T-helper 2 cell treated with Interferon-gamma antibody and Interleukin-4, amounts not matched to agents 100 ng/mL and 5 ng/mL, for 36 hours (primary cell): ENCODE measurements around the gene PRF1. TPM values are rescaled to one million over a fixed set of nuclear protein-coding genes. Genes with fewer than 3 reads are reported as not detected.

Experiments used
- intact Hi-C: fragments of 100-400 bp; cut with micrococcal nuclease; formaldehyde crosslinking; loops from one replicate; pipeline ENCODE4 v1.15.1; 2023
- total RNA-seq: library from RNA; stranded (reverse); gene quantifications from 2 replicates; pipeline ENCODE4 v1.2.3, GENCODE V29; 2022

The PRF1 gene
- total RNA-seq, 1 donor from 2014 or later: 78.3 TPM

DNA sequence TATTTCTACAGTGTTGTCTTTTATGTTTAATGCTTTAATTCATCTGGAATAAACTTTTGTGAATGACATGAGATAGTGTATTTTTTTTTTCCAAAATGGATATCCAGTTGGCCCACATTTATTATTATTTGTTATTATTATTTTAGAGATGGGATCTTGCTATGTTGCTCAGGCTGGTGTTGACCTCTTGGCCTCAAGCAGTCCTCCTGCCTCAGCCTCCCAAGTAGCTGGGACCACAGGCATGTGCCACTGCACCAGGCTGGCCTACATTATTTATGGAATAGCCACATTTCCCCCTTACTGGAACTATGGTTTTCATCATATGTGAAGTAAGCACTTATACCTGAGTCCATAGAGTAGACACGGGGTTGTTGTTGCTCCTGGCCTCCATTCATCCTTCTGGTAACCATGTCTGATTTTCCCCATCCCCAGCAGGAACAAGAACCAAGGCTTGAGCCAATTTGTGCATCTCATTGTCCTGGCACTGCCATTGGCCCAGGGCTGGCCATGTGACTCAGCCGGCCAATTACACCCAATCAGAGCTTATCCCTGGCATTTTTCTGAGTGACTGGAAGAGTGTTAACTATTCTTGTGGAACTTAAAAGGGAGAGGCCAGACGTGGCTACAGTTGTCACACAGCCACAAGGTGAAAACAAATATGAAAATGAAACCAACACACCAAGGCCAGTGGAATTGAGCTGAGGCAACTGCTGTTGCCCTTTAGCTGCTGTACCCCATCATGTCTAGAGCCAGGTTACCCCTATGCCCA, 23.1 kb downstream of the PRF1 start:
- intact Hi-C loops: loop anchor here (5.0 kb wide), 1 partner anchor 417 kb away; no protein-coding TSS in a partner anchor

DNA sequence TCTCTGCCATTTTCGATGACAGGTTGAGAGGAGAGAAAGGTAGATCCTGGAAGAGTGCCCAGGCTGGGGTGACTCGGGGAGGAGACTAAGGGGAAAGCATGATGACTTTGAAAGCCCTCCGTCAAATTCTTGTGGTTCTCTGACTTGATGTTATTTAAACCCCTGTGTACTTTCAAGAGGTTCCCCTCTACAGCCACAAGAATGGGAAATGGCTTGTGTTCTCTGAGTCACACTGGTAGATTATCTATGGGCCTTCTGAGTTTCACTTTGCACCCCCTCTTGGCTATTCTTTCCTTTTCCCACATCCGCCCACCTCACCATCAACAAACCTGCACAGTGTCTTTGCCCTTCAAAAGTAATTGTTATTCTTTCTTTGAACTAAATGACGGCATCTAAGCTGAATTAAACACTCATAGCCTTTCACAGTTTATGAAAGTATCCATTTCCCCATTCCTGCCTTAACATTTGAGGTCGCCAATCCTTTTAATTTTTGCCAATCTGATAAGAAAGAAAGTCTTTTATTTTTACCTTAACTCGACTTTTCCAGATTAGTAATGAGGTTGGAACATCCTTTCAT, 24.1 kb downstream of the PRF1 start:
- intact Hi-C loops: loop anchor here (1.0 to 5.0 kb wide), 2 partner anchors 24 to 416 kb away; partner anchors contain the start of gene PRF1

DNA sequence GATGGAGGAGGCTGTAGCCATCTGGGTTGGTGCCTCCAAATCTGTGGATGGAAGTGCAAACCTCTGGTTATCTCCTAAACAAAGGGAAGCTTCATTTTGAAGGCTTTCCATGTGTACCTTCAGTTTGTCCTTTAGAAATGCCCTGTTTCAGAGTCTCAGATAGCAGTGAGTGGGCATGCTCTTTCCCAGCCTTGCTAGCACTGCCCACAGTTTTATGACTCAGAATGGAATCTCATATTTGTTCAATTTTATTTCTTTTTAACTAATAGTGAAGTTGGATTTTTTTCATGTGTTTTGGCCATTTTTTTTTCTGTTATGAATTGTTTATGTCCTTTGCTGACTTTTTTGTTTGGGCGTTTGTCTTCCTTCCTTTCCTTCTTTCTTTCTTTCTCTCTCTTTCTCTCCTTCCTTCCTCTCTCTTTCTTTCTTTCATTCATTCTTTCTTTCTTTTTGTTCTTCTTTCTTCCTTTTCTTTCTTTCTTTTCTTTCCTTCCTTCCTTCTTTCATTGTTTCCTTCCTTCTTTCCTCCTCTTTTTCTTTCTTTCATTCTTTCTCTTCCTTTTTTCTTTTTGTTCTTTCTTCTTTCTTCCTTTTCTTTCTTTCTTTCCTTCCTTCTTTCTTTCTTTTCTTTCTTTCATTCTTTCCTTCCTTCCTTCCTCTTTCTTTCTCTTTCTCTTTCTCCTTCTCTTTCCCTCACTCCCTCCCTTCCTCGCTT, 25.6 kb downstream of the PRF1 start:
- intact Hi-C loops: loop anchor here (5.0 kb wide), 1 partner anchor 415 kb away; no protein-coding TSS in a partner anchor

DNA sequence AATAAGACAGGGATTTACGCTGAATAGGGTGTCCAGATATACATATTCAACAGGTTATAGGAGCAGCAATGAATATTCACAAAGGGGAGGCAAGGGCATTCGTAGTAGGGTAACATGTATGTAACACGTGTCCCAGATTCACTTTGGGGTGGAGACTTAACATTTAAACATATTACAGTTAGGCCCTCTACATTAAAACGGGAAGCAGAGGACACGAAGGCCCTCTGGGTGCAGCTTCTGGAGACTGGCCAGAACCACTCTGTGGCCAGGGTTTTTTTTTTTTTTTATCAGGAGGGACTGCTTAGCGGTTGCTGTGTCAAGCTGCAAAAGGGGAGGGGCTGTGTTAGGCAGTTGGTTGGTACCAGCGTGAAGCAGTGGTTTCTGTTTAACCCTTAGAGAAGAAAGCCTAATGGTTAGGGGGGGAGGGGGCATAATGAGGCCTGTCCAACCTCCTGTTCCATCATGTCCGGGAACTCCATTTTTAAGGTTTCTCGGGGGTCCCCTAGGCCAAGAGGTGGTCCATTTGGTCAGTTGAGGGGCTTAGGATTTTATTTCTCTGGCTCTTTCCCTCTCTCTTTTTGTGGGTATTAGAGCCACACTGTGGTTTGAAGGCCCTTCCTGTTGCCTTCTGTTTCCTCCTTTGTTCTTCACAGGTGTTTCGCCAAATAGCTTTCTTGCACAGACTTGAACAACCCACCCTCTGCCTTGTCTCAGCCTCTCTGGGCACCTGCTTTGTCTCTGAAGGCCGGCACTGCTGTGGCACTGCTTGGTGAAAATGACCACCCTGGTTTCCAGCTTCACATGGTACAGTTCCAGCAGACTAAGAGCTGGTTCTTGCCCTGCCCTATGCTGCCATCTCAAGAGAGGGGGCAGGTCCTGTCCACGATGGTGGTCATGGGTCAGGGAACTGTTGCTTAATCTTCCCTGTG, 26.4 kb downstream of the PRF1 start:
- intact Hi-C loops: loop anchor here (5.0 kb wide), 1 partner anchor 414 kb away; no protein-coding TSS in a partner anchor

DNA sequence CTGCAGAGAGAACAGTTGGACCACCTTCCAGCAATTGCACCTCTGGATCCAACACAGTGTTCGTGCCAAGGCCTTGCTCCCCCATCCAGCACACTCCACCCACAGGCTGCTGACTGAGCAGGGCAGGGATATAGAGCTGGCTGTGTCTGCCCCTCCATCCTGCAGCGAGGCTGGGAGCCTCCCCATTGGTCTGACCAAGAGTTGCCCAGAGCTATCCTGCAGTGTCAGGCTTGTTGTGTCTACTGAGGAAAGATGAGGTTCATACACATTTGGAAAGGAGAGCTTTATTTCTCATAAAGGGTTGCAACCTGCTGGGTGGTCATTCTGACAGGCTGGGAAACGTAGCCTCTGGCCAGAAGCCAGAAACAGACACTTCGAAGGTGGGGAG, 27.1 kb downstream of the PRF1 start:
- intact Hi-C loops: loop anchor here (5.0 kb wide), 1 partner anchor 413 kb away; no protein-coding TSS in a partner anchor

DNA sequence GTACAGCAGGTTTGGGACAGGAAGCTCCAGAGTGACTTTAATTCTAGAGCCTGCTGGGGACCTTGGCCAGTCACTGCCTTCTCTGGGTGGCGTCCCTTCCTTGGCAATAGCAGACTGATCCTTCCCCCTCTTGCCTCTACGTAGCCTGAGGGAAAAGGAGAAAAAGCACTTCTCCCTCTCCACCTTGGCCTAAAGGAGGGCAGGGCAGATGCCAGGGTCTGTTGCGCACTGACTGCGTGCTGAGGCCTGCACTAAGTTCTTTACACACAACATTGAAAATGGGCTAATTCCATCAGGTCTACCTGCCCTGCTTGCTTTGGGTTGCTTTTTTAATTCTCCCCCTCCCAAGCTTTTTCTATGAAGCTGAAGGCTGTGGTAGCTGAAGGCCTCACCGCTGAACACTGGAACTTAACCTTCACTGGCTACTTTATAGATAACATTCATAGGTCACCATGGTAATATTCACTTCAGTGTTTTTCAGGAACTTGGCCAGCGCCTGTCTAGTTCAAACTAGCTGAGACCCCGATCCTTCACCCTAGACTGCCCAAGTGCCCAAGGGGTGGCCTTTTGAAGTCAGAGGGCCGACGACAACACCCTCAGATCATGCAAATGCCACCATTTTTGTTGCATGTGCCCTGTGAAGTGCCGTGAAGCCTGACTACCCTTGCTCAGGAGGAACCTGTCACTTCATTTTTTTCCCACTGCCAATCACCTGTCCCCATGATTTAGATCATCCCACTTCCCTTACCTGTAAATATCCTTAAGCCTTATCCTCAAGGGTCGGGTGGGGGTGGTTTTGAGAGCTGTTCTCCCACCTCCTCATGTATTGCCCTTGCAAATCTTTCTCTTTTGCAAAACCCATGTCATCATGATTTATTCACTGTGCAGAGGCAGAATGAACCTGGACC, 28.7 kb downstream of the PRF1 start:
- intact Hi-C loops: no loop called here

DNA sequence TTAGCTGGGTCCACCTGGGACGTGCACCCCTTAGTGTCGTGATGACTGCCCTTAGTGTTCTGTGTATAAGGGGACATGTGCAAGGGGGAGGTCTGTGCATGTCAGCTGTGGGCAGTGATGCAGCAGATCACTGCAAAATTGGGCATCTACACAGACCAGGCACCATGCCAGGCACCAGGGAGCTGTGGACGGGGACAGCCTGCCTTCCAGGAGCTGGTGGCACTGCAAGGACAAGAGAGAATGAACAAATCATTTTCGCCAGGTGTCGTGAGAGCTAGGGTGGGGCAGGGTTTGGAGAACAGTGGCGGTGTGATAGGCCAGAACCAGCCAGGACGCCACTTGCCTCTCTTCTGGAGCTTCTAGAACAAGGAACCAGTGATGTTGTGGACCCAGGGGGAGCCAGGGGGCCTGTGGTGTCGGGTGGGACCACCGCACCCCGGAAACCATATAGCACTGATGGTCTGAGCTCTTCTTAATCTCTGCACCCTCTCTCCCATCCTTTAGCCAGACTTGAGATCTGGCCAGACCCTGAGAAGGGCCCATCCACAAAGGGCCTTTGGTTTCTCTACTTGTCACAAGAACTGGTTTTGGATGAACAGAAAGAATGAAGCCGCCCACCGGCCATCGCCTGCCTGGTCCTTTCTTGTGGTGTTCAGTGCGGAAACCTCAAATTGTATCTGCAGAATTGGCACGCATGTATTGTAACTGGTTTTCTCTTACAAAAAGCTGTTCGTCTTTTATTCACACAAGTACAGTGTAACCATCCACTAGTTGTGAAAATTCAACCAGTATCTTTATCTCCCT, 30.7 kb downstream of the PRF1 start:
- intact Hi-C loops: no loop called here

DNA sequence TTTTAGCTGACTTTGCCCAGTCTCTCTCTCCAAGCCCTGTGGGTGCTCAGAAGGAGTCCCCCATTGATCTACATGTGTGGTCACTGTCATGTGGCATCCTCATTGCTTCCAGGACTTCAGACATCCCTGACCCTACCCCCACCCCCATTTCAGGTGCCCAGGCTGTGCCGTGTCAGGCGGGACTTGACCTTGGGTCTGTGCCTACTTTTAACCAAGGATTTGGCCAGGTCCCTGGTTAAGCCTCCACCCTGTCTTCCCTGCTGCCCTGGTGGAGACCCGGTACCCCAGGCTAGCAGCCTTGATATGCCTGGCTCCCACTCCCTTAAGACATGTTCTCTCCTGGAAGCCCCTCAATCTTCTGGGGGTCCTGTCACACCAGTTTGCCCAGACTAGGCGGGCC, 31.3 kb downstream of the PRF1 start:
- intact Hi-C loops: no loop called here

DNA sequence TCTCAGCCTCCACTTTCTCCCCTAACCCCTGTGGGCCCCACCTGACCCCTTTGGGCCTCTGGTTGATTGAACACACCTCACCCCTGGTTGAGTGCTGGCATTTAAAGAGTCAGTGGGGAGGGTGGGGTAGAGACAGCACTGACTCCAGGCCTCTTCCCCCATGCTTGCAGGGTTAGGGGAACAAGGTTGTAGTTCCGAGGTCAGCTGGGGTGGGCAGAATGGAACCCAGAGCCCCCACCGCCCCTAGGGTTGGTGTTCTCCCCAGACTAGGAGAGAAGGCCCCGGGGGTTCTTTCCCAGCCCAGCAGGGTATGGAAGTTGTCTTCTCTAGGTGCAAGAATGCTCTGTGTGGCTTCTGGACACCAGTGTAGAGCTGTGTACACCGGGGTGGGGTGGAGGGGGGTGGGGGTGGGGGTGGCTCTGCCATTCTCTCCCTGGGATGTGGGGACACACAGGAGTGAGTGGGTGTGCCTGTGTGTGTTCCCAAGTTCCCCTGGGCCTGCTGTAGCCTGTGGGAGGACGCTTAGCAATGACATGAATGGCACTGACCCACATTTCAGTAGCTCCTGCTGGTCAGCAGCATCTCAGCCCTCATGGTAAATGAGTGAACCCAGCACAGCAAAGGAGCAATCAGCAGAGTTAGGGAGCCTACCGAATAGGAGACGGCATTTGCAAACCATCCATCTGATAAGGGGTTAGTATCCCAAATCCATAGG, 33.6 kb downstream of the PRF1 start:
- intact Hi-C loops: no loop called here

DNA sequence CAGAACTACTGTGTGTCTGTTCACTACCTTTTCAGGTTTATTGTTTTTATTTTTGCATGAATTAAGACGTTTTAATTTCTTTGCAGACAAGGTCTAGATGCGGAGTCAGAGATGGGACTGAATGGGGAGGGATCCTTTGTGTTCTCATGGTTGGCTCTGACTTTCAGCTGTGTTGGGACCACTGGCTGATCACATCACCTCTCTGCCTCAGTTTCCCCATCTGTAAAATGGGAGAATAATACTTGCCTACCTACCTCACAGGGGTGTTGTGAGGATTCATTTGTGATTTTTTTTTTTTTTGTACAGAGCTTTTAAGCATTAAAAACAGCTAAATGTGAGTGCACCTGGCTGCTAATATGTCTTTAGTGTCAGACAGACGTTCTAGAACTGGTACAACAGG, 34.4 kb downstream of the PRF1 start:
- intact Hi-C loops: no loop called here

DNA sequence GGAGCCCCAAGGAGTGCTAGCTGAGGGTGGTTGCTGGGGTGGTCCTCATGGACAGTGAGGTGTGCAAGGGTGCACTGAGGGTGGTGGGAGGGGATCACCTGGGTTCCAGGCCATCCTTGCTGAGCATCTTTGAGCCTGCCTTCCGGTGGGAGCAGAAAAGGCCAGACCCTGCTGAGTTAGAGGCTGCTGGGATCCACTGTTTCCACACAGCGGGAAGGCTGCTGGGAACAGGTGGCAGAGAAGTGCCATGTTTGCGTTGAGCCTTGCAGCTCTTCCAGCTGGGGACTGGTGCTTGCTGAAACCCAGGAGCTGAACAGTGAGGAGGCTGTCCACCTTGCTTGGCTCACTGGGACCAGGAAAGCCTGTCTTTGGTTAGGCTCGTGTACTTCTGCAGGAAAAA, 34.9 kb downstream of the PRF1 start:
- intact Hi-C loops: no loop called here

DNA sequence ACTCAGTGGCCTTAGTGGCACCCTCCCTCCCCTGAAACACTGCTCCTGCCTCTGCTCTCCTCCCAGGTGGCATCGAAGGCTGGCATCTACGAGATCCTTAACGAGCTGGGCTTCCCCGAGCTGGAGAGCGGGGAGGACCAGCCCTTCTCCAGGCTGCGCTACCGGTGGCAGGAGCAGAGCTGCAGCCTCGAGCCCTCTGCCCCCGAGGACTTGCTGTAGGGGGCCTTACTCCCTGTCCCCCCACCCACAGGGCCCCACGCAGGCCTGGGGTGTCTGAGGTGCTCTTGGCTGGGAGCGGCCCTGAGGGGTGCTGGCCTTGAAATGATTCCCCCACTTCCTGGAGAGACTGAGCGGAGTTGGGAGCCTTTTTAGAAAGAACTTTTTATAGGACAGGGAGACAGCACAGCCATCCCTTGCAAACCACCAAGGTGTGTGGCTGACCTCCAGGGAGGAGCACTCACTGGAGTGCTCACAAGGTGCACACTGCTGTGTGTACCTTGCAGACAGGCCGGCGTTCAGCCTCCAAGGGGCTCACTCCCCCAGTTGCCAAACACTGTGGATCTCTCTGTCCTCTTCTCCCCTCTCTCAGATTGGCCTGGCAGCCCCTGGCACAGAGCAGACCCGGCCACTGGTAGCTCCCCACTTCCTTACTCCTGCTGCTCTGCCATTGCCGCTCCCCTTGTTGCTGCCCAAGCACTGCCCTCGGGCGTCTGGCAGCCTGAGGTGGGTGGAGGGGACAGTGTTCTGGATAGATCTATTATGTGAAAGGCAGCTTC, 35.8 kb downstream of the PRF1 start:
- intact Hi-C loops: no loop called here

DNA sequence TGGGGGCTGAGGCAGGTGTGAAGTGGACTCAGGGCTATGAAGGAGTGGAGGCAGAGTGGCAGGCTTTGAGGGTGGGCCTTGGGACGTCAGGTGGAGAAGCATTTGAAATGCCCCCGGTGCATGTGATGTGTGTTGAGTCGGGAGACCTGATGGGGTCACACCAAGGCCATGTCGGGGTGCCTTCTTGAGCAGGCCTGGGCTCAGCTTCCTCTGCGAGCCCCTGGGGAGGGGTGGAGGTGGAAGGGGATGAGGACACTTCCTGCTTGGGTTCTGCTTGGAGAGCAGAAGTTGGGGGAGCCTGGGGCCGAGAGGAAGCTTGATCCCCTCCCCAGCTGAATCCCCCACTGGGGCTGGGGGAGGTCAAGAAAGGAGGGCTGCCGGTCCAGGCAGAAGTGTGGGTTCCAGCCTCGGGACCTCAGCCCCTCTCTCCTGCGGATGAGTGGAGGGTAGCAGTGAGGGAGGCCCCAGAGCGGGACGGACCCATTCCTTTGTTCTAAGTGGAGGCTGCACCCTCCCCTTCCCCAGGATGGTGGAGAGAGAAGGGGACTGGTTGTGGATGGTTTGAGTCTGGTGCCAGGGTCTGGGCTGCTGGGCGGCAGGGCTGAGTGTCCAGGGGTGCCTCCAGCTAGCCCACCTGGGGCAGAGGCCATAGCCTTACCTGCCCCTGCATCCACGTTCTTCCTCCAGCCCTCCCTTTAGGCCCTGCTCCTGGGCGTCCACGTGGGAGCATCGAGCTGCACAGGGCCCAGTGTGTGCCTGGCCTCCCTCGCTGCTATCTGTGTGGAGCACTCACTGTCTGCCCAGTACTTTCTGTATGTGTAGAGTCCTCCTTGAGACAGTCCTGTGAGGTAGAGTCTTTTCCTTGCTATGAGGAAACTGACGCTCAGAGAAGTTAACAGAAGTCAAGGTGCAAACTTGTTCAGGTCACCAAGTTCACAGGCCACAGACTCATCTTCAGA, 36.7 kb downstream of the PRF1 start:
- intact Hi-C loops: no loop called here

DNA sequence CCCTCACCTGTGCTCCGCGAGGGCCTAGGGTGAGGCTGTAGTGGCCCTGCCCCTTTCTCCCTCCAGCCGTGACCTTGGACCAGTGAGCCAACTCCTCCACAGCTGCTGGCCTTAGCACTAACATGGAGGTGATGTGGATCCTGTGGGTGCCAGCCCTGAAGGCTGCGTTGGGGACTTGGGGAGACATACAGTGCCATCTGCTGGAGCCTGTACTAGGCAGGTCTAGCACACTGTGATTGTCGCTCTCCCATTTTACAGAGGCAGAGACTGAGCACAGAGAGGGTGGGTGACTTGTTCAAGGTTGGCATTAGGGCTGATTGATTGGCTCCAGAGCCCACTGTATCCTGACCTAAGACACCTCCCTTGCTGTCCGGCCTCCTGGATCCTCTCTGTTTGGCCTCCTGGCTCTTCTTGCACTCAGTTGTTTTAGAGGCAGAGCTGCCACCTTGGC, 37.6 kb downstream of the PRF1 start:
- intact Hi-C loops: no loop called here

DNA sequence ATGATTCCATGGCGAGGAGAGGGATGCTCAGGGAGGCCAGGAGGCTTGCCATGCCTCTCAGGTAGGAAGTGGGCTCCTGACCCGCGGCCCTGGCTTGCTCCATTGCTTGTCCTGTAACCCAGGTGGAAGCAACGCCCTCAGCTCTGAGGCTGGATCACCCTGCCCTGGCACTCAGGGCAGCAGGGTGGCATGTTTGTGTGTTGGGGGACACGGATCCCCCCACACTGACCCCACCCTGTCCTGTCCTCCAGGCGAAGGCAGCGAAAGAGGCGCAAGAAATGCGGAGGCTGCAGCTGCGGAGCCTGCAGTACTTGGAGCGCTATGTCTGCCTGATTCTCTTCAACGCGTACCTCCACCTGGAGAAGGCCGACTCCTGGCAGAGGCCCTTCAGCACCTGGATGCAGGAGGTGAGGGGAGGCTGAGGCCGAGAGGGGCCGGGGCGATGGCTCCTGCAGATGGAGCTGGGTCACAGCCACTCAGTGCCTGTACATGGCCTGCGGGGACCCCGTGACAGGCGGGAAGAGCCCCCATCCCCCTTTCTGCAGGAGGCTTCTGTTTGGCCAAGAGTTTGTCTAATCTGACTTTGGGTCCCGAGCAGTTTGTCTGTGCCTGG, 38.3 kb downstream of the PRF1 start:
- intact Hi-C loops: no loop called here

DNA sequence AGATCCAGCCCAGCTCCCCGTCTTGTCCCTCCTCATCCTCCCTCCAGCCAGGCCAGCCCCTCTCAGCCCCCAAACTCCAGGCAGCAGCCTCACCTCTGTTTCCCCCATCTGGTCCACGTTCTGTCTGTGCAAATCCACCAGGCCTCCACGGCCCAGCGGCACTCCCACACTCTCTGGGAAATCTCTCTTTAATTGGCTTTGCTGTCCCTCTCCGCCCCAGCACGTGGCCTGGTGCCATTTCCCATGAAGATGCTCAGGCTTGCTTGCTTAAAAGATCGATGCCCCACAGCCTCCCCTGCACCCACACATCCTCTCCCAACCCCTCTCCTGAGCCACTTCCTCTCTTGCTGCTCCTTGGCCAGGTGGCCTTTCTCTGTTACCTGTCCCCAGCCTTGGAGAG, 39.3 kb downstream of the PRF1 start:
- intact Hi-C loops: no loop called here
